SU-DHL-6 (cell line): Measurements from ENCODE around the gene TP53AIP1.

Experiments
- H2AFZ ChIP-seq: fragments of 200-600 bp; sonication (generic); 2 replicates; pipeline ENCODE4 v1.6.1; 2014; ENCODE audit warnings: low read depth, mild to moderate bottlenecking, moderate library complexity, mixed read lengths, antibody characterized with exemption, low read length; ENCODE audit not compliant: severe bottlenecking
- H3F3A ChIP-seq: fragments of 200-600 bp; shearing (Covaris generic); 2 replicates; pipeline ENCODE4 v1.6.0; 2016; ENCODE audit warnings: antibody characterized with exemption, mild to moderate bottlenecking; ENCODE audit not compliant: insufficient read depth
- H3K27ac ChIP-seq: fragments of 200-600 bp; sonication (generic); 2 replicates; pipeline ENCODE4 v1.5.1; 2016; ENCODE audit warnings: low read depth, mild to moderate bottlenecking, low read length, moderate library complexity, mixed read lengths
- H3K27me3 ChIP-seq: fragments of 200-600 bp; sonication (generic), shearing (Covaris generic); 2 replicates; pipeline ENCODE4 v1.6.0; 2014; ENCODE audit warnings: mild to moderate bottlenecking, low read length
- H3K36me3 ChIP-seq: fragments of 200-600 bp; sonication (generic); 2 replicates; pipeline ENCODE4 v1.6.1; 2014; ENCODE audit warnings: mild to moderate bottlenecking, low read length, mixed read lengths
- H3K4me2 ChIP-seq: fragments of 300-600, 200-600 bp; shearing (Covaris generic), sonication (generic); 2 replicates; pipeline ENCODE4 v1.6.0; 2014; ENCODE audit warnings: low read length, low read depth, mild to moderate bottlenecking; ENCODE audit not compliant: poor library complexity, severe bottlenecking
- H3K4me3 ChIP-seq: fragments of 200-600 bp; sonication (generic); 2 replicates; pipeline ENCODE4 v1.5.1; 2014; ENCODE audit warnings: antibody characterized with exemption, low read length, mild to moderate bottlenecking, mixed read lengths; ENCODE audit not compliant: insufficient read depth, poor library complexity, severe bottlenecking
- H3K79me2 ChIP-seq: fragments of 200-600 bp; sonication (generic); 2 replicates; pipeline ENCODE4 v1.6.1; 2014; ENCODE audit warnings: mild to moderate bottlenecking, low read length, moderate library complexity; ENCODE audit not compliant: insufficient read depth
- H3K9ac ChIP-seq: fragments of 200-600 bp; sonication (generic); 2 replicates; pipeline ENCODE4 v1.7.0; 2014; ENCODE audit warnings: mild to moderate bottlenecking, low read length
- H3K9me2 ChIP-seq: fragments of 200-600 bp; sonication (generic); replicated peaks from 2 replicates; pipeline ENCODE4 v1.6.1; 2014; ENCODE audit warnings: low read length; ENCODE audit not compliant: insufficient read depth
- H3K9me3 ChIP-seq: fragments of 200-600 bp; sonication (generic); 2 replicates; pipeline ENCODE4 v1.6.1; 2014; ENCODE audit warnings: low read length, mixed read lengths; ENCODE audit not compliant: insufficient read depth
- H4K20me1 ChIP-seq: fragments of 200-600 bp; sonication (generic); 2 replicates; pipeline ENCODE4 v1.6.1; 2014; ENCODE audit warnings: low read depth, mild to moderate bottlenecking, antibody characterized with exemption, low read length, moderate library complexity, mixed read lengths
- EZH2phosphoT487 ChIP-seq: fragments of 200-600 bp; sonication (generic), shearing (Covaris generic); conservative IDR thresholded peaks from 2 replicates; pipeline ENCODE4 v1.6.1; 2018; ENCODE audit warnings: mild to moderate bottlenecking, antibody characterized with exemption, low read length, moderate library complexity, mixed read lengths
- TF ChIP-seq, protein P1 (sequence below): fragments of 200-600 bp; sonication (generic); IDR thresholded peaks from one replicate; pipeline ENCODE4 v1.5.1; 2017; ENCODE audit warnings: antibody characterized with exemption, mild to moderate bottlenecking, low read length, moderate library complexity; ENCODE audit not compliant: insufficient read depth, poor library complexity, severe bottlenecking

The TP53AIP1 gene

DNA sequence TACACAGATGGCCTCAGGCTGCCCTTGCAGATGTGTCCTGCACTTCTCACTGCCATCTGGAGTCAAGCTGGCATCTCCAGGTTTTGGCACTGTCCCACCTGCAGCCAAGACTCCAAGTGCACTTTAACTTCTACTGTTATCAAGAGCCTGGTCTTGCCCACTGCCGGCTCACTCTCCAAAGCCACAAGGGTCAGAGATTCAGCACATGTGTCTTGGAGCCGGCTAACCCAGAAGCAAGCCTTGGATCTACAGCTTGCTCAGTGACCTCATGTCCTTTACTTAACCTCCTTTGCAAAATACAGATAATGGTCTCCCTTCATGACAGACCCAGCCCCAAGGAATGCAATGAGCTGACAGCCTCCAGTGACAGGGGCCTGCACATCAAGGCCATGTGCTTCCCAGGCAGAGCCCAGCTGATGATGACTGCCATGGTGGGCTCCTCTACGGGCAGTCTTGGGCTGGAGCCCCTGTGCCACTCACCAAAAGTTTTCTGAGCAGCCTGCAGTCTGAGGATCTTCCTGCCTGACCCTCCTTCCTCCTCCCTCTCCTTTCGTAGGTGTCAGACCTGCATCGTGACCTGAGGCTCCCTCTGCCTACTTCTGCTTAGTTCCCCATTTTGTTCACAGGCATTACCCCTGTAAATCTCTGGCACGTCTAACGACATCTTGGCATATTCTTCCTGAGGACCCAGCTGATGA, 9.0 kb downstream of the TP53AIP1 start:
- H3K4me3 ChIP-seq: no peak overlapping the region
- H3K4me2 ChIP-seq: no peak overlapping the region
- H3K27ac ChIP-seq: no peak overlapping the region
- no peak overlapping the region for H2AFZ ChIP-seq
- no peak for TF ChIP-seq EZH2phosphoT487
- TF ChIP-seq, protein P1, sequence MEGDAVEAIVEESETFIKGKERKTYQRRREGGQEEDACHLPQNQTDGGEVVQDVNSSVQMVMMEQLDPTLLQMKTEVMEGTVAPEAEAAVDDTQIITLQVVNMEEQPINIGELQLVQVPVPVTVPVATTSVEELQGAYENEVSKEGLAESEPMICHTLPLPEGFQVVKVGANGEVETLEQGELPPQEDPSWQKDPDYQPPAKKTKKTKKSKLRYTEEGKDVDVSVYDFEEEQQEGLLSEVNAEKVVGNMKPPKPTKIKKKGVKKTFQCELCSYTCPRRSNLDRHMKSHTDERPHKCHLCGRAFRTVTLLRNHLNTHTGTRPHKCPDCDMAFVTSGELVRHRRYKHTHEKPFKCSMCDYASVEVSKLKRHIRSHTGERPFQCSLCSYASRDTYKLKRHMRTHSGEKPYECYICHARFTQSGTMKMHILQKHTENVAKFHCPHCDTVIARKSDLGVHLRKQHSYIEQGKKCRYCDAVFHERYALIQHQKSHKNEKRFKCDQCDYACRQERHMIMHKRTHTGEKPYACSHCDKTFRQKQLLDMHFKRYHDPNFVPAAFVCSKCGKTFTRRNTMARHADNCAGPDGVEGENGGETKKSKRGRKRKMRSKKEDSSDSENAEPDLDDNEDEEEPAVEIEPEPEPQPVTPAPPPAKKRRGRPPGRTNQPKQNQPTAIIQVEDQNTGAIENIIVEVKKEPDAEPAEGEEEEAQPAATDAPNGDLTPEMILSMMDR: no peak
- no peaks in the 10 kb centered on the region for H3K9me2 ChIP-seq
- H3F3A ChIP-seq: no peaks in the 10 kb centered on the region
- H3K9ac ChIP-seq: no peak overlapping the region
- no peaks in the 10 kb centered on the region for H4K20me1 ChIP-seq
- no peaks in the 10 kb centered on the region for H3K79me2 ChIP-seq
- no peaks in the 10 kb centered on the region for H3K36me3 ChIP-seq
- H3K27me3 ChIP-seq: no peaks in the 10 kb centered on the region
- H3K9me3 ChIP-seq: no peaks in the 10 kb centered on the region

DNA sequence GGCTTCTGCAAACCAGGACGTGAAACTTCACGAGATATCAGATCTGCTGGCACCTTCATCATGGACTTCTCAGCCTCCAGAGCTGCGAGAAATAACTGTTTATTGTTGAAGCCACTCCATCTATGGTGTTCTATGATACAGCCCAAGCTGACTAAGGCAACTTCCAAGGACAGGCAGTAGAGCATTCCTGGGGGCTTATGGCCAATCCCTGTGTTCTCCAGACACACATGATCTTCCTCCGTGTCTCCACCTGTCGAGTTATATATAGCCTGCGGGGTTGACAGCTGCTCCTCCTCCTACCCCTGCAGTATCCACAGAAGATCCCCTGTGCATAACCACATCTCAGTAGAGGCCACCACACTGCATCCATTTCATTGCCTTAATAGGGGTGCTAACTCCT, 11.0 kb downstream of the TP53AIP1 start:
- TF ChIP-seq, protein P1: no peak
- TF ChIP-seq EZH2phosphoT487: no peak
- Histone ChIP-seq H3K9me3 (no peaks in the 10 kb centered on the region), H3K4me2 (no peak overlapping the region), H3K36me3 (no peaks in the 10 kb centered on the region), H3K4me3 (no peak overlapping the region), H3K9ac (no peak overlapping the region), H3K27me3 (no peaks in the 10 kb centered on the region), H3K27ac (no peak overlapping the region), H4K20me1 (no peaks in the 10 kb centered on the region), H3F3A (no peaks in the 10 kb centered on the region), H2AFZ (no peak overlapping the region), H3K79me2 (no peaks in the 10 kb centered on the region), H3K9me2 (no peaks in the 10 kb centered on the region)

DNA sequence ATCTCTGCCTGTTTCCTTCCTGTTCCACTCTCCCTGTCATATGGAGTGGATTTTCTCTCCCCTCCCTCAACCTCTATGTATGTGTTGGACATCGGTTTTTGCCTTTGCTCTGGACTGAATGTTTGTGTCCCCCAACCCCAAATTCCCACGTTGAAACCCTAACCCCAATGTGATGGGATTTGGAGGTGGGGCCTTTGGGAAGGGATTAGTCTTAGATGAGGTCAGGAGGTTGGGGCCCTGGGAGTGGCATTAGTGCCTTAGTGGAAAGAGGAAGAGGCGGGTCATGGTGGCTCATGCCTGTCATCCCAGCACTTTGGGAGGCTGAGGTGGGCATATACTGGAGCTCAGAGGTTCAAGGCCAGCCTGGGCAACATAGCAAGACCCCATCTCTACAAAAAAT, 11.6 kb downstream of the TP53AIP1 start:
- H3K27me3 ChIP-seq: no peaks in the 10 kb centered on the region

More for the DNA sequence above, 11.6 kb downstream of the TP53AIP1 start:
- no peaks in the 10 kb centered on the region for H3K36me3 ChIP-seq
- H3K9ac ChIP-seq: no peak overlapping the region
- no peak overlapping the region for H3K4me3 ChIP-seq
- H3F3A ChIP-seq: no peaks in the 10 kb centered on the region
- no peak for TF ChIP-seq EZH2phosphoT487
- TF ChIP-seq, protein P1: no peak
- H4K20me1 ChIP-seq: no peaks in the 10 kb centered on the region
- H3K4me2 ChIP-seq: no peak overlapping the region
- no peaks in the 10 kb centered on the region for H3K9me2 ChIP-seq
- H2AFZ ChIP-seq: no peak overlapping the region
- H3K9me3 ChIP-seq: no peaks in the 10 kb centered on the region
- H3K79me2 ChIP-seq: no peaks in the 10 kb centered on the region
- no peak overlapping the region for H3K27ac ChIP-seq
